PC-3 (cell line): Measurements from ENCODE around the gene CD276.

Source experiments
- EZH2 ChIP-seq: fragments of 300-600 bp; sonication (generic); IDR thresholded peaks from one replicate; pipeline ENCODE4 v1.6.1; 2017; ENCODE audit warnings: antibody characterized with exemption, mild to moderate bottlenecking, low read length; ENCODE audit not compliant: unreplicated experiment
- EZH2phosphoT487 ChIP-seq: fragments of 300-600 bp; sonication (generic); IDR thresholded peaks from 2 replicates; pipeline ENCODE4 v1.6.1; 2018; ENCODE audit warnings: mild to moderate bottlenecking, antibody characterized with exemption, low read length, borderline replicate concordance
- TF ChIP-seq, protein P1 (sequence below): fragments of 300-600 bp; sonication (generic); conservative IDR thresholded peaks from 2 replicates; pipeline ENCODE4 v1.5.1; 2017; ENCODE audit warnings: antibody characterized with exemption, low read depth, mild to moderate bottlenecking, low read length

DNA sequence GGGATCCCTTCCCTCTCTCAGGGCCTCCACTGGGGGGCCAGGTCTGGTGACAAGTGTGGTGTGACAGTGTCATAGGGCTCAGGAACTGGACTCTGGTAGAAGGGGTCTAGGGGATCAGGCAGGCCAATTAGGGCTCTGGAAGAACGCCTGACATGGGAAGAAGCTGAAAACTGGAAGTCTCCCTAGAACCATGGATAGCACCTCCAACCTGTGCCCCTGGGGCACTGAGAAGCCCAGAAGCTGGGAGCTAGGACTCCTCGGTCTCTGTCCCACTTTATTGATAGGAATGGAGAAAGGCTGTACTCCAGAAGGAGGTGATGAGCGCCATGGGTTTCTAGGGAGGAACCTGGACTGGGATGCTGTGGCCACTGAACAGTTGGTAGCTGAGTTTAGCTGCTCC, 38.2 kb downstream of the CD276 start:
- TF ChIP-seq, protein P1, sequence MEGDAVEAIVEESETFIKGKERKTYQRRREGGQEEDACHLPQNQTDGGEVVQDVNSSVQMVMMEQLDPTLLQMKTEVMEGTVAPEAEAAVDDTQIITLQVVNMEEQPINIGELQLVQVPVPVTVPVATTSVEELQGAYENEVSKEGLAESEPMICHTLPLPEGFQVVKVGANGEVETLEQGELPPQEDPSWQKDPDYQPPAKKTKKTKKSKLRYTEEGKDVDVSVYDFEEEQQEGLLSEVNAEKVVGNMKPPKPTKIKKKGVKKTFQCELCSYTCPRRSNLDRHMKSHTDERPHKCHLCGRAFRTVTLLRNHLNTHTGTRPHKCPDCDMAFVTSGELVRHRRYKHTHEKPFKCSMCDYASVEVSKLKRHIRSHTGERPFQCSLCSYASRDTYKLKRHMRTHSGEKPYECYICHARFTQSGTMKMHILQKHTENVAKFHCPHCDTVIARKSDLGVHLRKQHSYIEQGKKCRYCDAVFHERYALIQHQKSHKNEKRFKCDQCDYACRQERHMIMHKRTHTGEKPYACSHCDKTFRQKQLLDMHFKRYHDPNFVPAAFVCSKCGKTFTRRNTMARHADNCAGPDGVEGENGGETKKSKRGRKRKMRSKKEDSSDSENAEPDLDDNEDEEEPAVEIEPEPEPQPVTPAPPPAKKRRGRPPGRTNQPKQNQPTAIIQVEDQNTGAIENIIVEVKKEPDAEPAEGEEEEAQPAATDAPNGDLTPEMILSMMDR, result no peak
- TF ChIP-seq EZH2 (no peak), EZH2phosphoT487 (no peak)
